WTC11 (cell line): ENCODE measurements around the gene SLA2. TPM values are rescaled to one million over a fixed set of nuclear protein-coding genes. Genes with fewer than 3 reads are reported as not detected.

Experiments
- ATAC-seq: fragments of 200-7000 bp; cut with Tn5 transposase; 2 replicates; pipeline ENCODE4 v1.10.0; 2021; ENCODE audit warnings: mild to moderate bottlenecking, moderate library complexity
- CTCF ChIA-PET: fragments of 300-600 bp; sonication (Branson Sonifier 250); formaldehyde crosslinking; loops from one replicate; lab custom pipeline; 2021; ENCODE audit warnings: antibody characterized with exemption; lab: Charles Lee
- POLR2A ChIA-PET: fragments of 350-600 bp; sonication (Branson Sonifier 250); formaldehyde crosslinking; loops from one replicate; lab custom pipeline; 2021; ENCODE audit warnings: antibody characterized with exemption; lab: Charles Lee
- DNase-seq: peaks from one replicate; pipeline ENCODE4 v3.0.0; 2021; ENCODE audit warnings: low spot score
- H3K27ac Mint-ChIP-seq: 2 replicates; pipeline ENCODE4 v1.8.0; 2021; ENCODE audit warnings: mixed read lengths
- H3K27me3 Mint-ChIP-seq: 2 replicates; pipeline ENCODE4 v1.8.0; 2021; ENCODE audit warnings: low read depth, mild to moderate bottlenecking, moderate library complexity, mixed read lengths
- H3K36me3 Mint-ChIP-seq: 2 replicates; pipeline ENCODE4 v1.8.0; 2021; ENCODE audit warnings: mixed read lengths
- H3K4me1 Mint-ChIP-seq: 2 replicates; pipeline ENCODE4 v1.8.0; 2022; ENCODE audit warnings: mixed read lengths
- H3K4me3 Mint-ChIP-seq: 2 replicates; pipeline ENCODE4 v1.8.0; 2021; ENCODE audit warnings: mild to moderate bottlenecking, moderate library complexity, mixed read lengths
- H3K9me3 Mint-ChIP-seq: 2 replicates; pipeline ENCODE4 v1.8.0; 2021; ENCODE audit warnings: mixed read lengths
- ERG ChIP-seq: fragments of 250-450 bp; sonication (Bioruptor Pico); IDR thresholded peaks from 2 replicates; pipeline ENCODE4 v1.8.0; 2021; ENCODE audit warnings: mild to moderate bottlenecking
- FOXJ3 ChIP-seq: sonication (generic); formaldehyde crosslinking; IDR thresholded peaks from 2 replicates; pipeline ENCODE4 v1.9.0; 2021; ENCODE audit warnings: missing genetic modification reagents, mild to moderate bottlenecking, borderline replicate concordance
- FOXP1 ChIP-seq: sonication (generic); formaldehyde crosslinking; IDR thresholded peaks from 2 replicates; pipeline ENCODE4 v1.8.0; 2022; ENCODE audit warnings: missing genetic modification reagents, mild to moderate bottlenecking, moderate library complexity, borderline replicate concordance
- GTF2I ChIP-seq: fragments of 250-450 bp; sonication (Bioruptor Pico); conservative IDR thresholded peaks from 2 replicates; pipeline ENCODE4 v1.4.0; 2021; ENCODE audit warnings: mild to moderate bottlenecking
- MLX ChIP-seq: sonication (generic); formaldehyde crosslinking; IDR thresholded peaks from 2 replicates; pipeline ENCODE4 v1.8.1; 2023; ENCODE audit warnings: mild to moderate bottlenecking, missing genetic modification reagents, moderate library complexity
- NR3C1 ChIP-seq: sonication (generic); formaldehyde crosslinking; conservative IDR thresholded peaks from 2 replicates; pipeline ENCODE4 v1.8.1; 2023; ENCODE audit warnings: low read depth, mild to moderate bottlenecking, missing genetic modification reagents
- RORB ChIP-seq: fragments of 250-450 bp; sonication (Bioruptor Pico); IDR thresholded peaks from 2 replicates; pipeline ENCODE4 v1.9.0; 2021; ENCODE audit warnings: mild to moderate bottlenecking
- TEAD1 ChIP-seq: sonication (generic); formaldehyde crosslinking; IDR thresholded peaks from 2 replicates; pipeline ENCODE4 v1.8.0; 2022; ENCODE audit warnings: mild to moderate bottlenecking, missing genetic modification reagents
- ZNF138 ChIP-seq: sonication (generic); formaldehyde crosslinking; conservative IDR thresholded peaks from 2 replicates; pipeline ENCODE4 v1.8.1; 2022; ENCODE audit warnings: mild to moderate bottlenecking, moderate library complexity, missing genetic modification reagents
- ZNF317 ChIP-seq: sonication (generic); formaldehyde crosslinking; IDR thresholded peaks from 2 replicates; pipeline ENCODE4 v1.8.1; 2023; ENCODE audit warnings: low read depth, mild to moderate bottlenecking, moderate library complexity, missing genetic modification reagents, borderline replicate concordance
- ZNF423 ChIP-seq: fragments of 250-450 bp; sonication (Bioruptor Pico); IDR thresholded peaks from 2 replicates; pipeline ENCODE4 v2.1.2; 2022; ENCODE audit warnings: mild to moderate bottlenecking, moderate library complexity
- total RNA-seq: library from RNA; stranded (reverse); gene quantifications from 3 replicates; pipeline ENCODE4 v1.2.3, GENCODE V29; 2021
- TF ChIP-seq, protein P1 (sequence below): sonication (generic); formaldehyde crosslinking; IDR thresholded peaks from 2 replicates; pipeline ENCODE4 v1.8.0; 2022; ENCODE audit warnings: mild to moderate bottlenecking, missing genetic modification reagents
- TF ChIP-seq, protein P2 (sequence below): fragments of 250-450 bp; sonication (Bioruptor Pico); IDR thresholded peaks from 2 replicates; pipeline ENCODE4 v2.1.2; 2022; ENCODE audit warnings: mild to moderate bottlenecking, moderate library complexity
- TF ChIP-seq, protein P3 (sequence below): sonication (generic); formaldehyde crosslinking; IDR thresholded peaks from 2 replicates; pipeline ENCODE4 v1.8.1; 2022; ENCODE audit warnings: mild to moderate bottlenecking, moderate library complexity, missing genetic modification reagents

The SLA2 gene
- total RNA-seq, 1 experiment from 2014 or later: 0.17 TPM

DNA sequence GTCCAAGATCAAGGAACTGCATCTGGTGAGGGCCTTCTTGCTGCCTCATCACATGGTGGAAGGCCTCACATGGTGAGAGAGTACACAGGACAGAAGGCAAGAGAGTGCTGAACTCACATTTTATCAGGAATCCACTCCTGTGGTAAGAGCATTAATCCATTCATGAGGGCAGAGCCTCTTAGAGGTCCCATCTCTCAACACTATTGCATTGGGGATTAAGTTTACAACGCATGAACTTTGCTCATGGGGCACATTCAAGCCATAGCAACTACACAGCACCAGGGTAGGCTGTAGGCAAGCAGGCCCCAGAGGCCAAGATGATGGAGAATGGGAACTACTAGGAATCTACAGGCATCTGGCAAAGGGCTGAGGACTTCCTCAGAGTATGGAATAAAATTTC is 82.6 kb downstream of the SLA2 start (continued):
- no peak for TF ChIP-seq NR3C1 (CRISPR knock-in tag)

- Mint-ChIP-seq H3K9me3 (peaks cover 30% of the 10 kb centered on the region), H3K27me3 (peaks cover 4% of the 10 kb centered on the region), H3K4me3 (no peak overlapping the region), H3K4me1 (peaks cover 25% of the 10 kb centered on the region), H3K36me3 (peaks cover 38% of the 10 kb centered on the region), H3K27ac (peak overlapping the region; percentile 93)
- TF ChIP-seq ZNF423 (0 out of 2 replicates have a peak, but pooled peaks have one; percentile 28), GTF2I (CRISPR knock-in tag) (no peak), ZNF138 (CRISPR knock-in tag) (no peak), FOXJ3 (no peak), RORB (CRISPR knock-in tag) (no peak), ZNF317 (CRISPR knock-in tag) (no peak), FOXP1 (no peak), MLX (CRISPR knock-in tag) (no peak), TEAD1 (peak; percentile 53; the same call in 1 of the 2 replicates), ERG (CRISPR knock-in tag) (no peak)
- TF ChIP-seq, protein P1, sequence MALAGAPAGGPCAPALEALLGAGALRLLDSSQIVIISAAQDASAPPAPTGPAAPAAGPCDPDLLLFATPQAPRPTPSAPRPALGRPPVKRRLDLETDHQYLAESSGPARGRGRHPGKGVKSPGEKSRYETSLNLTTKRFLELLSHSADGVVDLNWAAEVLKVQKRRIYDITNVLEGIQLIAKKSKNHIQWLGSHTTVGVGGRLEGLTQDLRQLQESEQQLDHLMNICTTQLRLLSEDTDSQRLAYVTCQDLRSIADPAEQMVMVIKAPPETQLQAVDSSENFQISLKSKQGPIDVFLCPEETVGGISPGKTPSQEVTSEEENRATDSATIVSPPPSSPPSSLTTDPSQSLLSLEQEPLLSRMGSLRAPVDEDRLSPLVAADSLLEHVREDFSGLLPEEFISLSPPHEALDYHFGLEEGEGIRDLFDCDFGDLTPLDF: no peak
- TF ChIP-seq, protein P2, sequence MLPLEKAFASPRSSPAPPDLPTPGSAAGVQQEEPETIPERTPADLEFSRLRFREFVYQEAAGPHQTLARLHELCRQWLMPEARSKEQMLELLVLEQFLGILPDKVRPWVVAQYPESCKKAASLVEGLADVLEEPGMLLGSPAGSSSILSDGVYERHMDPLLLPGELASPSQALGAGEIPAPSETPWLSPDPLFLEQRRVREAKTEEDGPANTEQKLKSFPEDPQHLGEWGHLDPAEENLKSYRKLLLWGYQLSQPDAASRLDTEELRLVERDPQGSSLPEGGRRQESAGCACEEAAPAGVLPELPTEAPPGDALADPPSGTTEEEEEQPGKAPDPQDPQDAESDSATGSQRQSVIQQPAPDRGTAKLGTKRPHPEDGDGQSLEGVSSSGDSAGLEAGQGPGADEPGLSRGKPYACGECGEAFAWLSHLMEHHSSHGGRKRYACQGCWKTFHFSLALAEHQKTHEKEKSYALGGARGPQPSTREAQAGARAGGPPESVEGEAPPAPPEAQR (CRISPR knock-in tag): 0 out of 2 replicates have a peak, but pooled peaks have one; percentile 47
- TF ChIP-seq, protein P3, sequence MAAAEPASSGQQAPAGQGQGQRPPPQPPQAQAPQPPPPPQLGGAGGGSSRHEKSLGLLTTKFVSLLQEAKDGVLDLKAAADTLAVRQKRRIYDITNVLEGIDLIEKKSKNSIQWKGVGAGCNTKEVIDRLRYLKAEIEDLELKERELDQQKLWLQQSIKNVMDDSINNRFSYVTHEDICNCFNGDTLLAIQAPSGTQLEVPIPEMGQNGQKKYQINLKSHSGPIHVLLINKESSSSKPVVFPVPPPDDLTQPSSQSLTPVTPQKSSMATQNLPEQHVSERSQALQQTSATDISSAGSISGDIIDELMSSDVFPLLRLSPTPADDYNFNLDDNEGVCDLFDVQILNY: no peak
- ChIA-PET POLR2A (interaction anchor here (2.2 kb wide), 1 partner anchor 9 kb away, joined by 10 read pairs; no protein-coding TSS in a partner anchor), CTCF (interaction anchor here (2.2 kb wide), 2 partner anchors 9 to 29 kb away, joined by 6 to 10 read pairs; no protein-coding TSS in a partner anchor)
- DNase-seq (no peak), ATAC-seq (peak; percentile 78)
These were observed 83.3 kb downstream of the SLA2 start for GRCh38 chr20:36562724-36563123.

Other genes starting within 250 kb of the SLA2 start
- 52.5 to 57.7 TPM (median 54.7 TPM) in 3 replicates for gene MYL9, start 104.7 kb downstream of the SLA2 start, total RNA-seq
- 71.1 to 88.9 TPM (median 80.3 TPM) in 3 replicates for gene TGIF2, start 72.6 kb downstream of the SLA2 start, total RNA-seq
- gene RAB5IF, start 40.4 kb downstream of the SLA2 start, total RNA-seq: 83.2 to 89.4 TPM (median 88.4 TPM) in 3 replicates
- 26.0 to 27.0 TPM (median 26.3 TPM) in 3 replicates for gene NDRG3, start 99.9 kb upstream of the SLA2 start, total RNA-seq
- 26.0 to 27.0 TPM (median 26.9 TPM) in 3 replicates for gene DSN1, start 127.6 kb upstream of the SLA2 start, total RNA-seq
- gene TLDC2, start 229.9 kb upstream of the SLA2 start, total RNA-seq: 0.09 to 0.25 TPM (median 0.17 TPM) in 3 replicates